ENCODE results near the gene COL27A1. TPM values are rescaled to one million over a fixed set of nuclear protein-coding genes. Genes with fewer than 3 reads are reported as not detected.
A peak's percentile ranks its signal among the peaks of the same experiment; 100 is the strongest.

COL27A1 gene
- total and polyA plus RNA-seq, 7 donors = 1.4 to 13.3 (median 4.3) TPM

DNA sequence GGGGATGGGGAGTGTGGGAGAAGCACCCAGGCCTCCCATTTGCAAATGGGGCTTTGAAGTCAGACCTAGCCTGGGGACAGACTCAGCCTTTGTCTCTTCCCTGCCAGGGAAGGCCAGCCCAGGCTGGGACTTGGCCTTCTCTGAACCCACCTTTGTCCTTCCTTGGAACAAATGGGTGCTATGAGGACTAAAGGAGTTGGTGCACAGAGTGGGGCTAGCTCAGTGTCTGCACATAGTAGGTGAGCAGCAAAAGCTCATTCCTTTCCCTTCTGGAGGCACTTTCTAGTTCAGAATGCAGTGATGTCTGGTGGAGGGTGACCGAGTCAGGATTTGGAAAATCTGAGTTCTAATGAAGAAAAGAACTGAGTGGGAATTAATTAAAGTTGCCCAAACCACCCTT lies 37.2 kb downstream of the COL27A1 start:
- Histone ChIP-seq H3K36me3 (no peaks in the 10 kb centered on the region), H3K9me3 (peaks cover 0 to 4% (median 2%) of the 10 kb centered on the region in 4 donors), H3K4me1 (peaks cover 0 to 4% (median 0%) of the 10 kb centered on the region in 4 donors), H3K27me3 (no peaks in the 10 kb centered on the region), H3K4me3 (no peak overlapping the region), H3K27ac (no peak overlapping the region)
- intact Hi-C loops (cut with DNase I) = no loop called here
- DNase-seq = no peak
- 86 to 100% methylated on average over 1 of the region's 1 CpG for WGBS, 2 donors
- no peak for TF ChIP-seq POLR2AphosphoS5 (IDR thresholded peaks at IDR 0.05)
- TF ChIP-seq, protein P1, sequence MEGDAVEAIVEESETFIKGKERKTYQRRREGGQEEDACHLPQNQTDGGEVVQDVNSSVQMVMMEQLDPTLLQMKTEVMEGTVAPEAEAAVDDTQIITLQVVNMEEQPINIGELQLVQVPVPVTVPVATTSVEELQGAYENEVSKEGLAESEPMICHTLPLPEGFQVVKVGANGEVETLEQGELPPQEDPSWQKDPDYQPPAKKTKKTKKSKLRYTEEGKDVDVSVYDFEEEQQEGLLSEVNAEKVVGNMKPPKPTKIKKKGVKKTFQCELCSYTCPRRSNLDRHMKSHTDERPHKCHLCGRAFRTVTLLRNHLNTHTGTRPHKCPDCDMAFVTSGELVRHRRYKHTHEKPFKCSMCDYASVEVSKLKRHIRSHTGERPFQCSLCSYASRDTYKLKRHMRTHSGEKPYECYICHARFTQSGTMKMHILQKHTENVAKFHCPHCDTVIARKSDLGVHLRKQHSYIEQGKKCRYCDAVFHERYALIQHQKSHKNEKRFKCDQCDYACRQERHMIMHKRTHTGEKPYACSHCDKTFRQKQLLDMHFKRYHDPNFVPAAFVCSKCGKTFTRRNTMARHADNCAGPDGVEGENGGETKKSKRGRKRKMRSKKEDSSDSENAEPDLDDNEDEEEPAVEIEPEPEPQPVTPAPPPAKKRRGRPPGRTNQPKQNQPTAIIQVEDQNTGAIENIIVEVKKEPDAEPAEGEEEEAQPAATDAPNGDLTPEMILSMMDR (IDR thresholded peaks at IDR 0.05) = no peak
- no peak for TF ChIP-seq EP300 (IDR thresholded peaks at IDR 0.05)

- no peak overlapping the region for H3K27ac ChIP-seq
- no peak for DNase-seq
- no peaks in the 10 kb centered on the region for H3K27me3 ChIP-seq
- no peaks in the 10 kb centered on the region for H3K36me3 ChIP-seq
- TF ChIP-seq, protein P1 (IDR thresholded peaks at IDR 0.05) = no peak
- TF ChIP-seq POLR2A (IDR thresholded peaks at IDR 0.05) = no peak
- TF ChIP-seq EP300 (IDR thresholded peaks at IDR 0.05) = no peak
- no peak for TF ChIP-seq POLR2AphosphoS5 (IDR thresholded peaks at IDR 0.05)
- peaks cover 0 to 4% (median 2%) of the 10 kb centered on the region in 4 donors for H3K9me3 ChIP-seq
- intact Hi-C loops (cut with DNase I) = no loop called here
- no peak overlapping the region for H3K4me3 ChIP-seq
- no peaks in the 10 kb centered on the region for H3K4me1 ChIP-seq
- WGBS, 2 donors = 88 to 90% methylated on average over 3 of the region's 3 CpGs
Measured at GRCh38 chr9:114193090-114193489, 37.8 kb downstream of the COL27A1 start.

GRCh38 chr9:114196117-114196516 lies 40.8 kb downstream of the COL27A1 start:
- H3K4me3 ChIP-seq = no peak overlapping the region

GRCh38 chr9:114196979-114197622 lies 41.8 kb downstream of the COL27A1 start:
- Histone ChIP-seq H3K9me3 (no peaks in the 10 kb centered on the region), H3K27me3 (no peaks in the 10 kb centered on the region), H3K4me1 (no peaks in the 10 kb centered on the region), H3K27ac (no peak overlapping the region), H3K4me3 (no peak overlapping the region), H3K36me3 (no peaks in the 10 kb centered on the region)
- intact Hi-C loops (cut with DNase I) = no loop called here
- TF ChIP-seq POLR2AphosphoS5 (IDR thresholded peaks at IDR 0.05) (peak in 3 of 4 donors; percentile 7 to 77 (median 70)), POLR2A (IDR thresholded peaks at IDR 0.05) (no peak), EP300 (IDR thresholded peaks at IDR 0.05) (no peak)
- TF ChIP-seq, protein P1 (IDR thresholded peaks at IDR 0.05) = no peak
- WGBS, 2 donors = 75 to 84% methylated on average over 8 of the region's 8 CpGs
- DNase-seq = no peak

More at GRCh38 chr9:114196117-114196516, 40.8 kb downstream of the COL27A1 start:
- TF ChIP-seq EP300 (IDR thresholded peaks at IDR 0.05) (no peak), POLR2AphosphoS5 (IDR thresholded peaks at IDR 0.05) (no peak), POLR2A (IDR thresholded peaks at IDR 0.05) (no peak)
- TF ChIP-seq, protein P1 (IDR thresholded peaks at IDR 0.05) = no peak
- Histone ChIP-seq H3K27me3 (no peaks in the 10 kb centered on the region), H3K27ac (no peak overlapping the region), H3K36me3 (no peaks in the 10 kb centered on the region), H3K9me3 (no peaks in the 10 kb centered on the region), H3K4me1 (no peaks in the 10 kb centered on the region)
- intact Hi-C loops (cut with DNase I) = no loop called here
- 92% methylated on average over 8 of the region's 8 CpGs for WGBS, 2 donors
- no peak for DNase-seq
